Cardiac fibroblast (primary cell): Measurements from ENCODE around the gene BCL2L2.

Experiments used
- DNase-seq, 2 donors: peaks; one replicate each; pipeline versions ENCODE4 v3.0.0 to v3.0.0-alpha.2; 2010; ENCODE audit warnings: low read depth in 2 of 2
- H3K4me3 ChIP-seq, 2 donors: replicated peaks in 1 of 2; 1 replicate in 1 of 2; 2 replicates in 1 of 2; pipeline ENCODE4 v1.5.1; 2011; ENCODE audit warnings: low read depth in 2 of 2, low read length in 2 of 2, mild to moderate bottlenecking in 2 of 2, moderate library complexity in 1 of 2
- CTCF ChIP-seq: IDR thresholded peaks from one replicate; pipeline ENCODE4 v1.5.1; 2011; ENCODE audit warnings: low read depth, mild to moderate bottlenecking, low read length, inconsistent platforms

Gene BCL2L2

GRCh38 chr14:23354990-23355389 lies 48.4 kb downstream of the BCL2L2 start:
- DNase-seq, result no peak
- no peak overlapping the region for H3K4me3 ChIP-seq
- TF ChIP-seq CTCF, result no peak

DNA sequence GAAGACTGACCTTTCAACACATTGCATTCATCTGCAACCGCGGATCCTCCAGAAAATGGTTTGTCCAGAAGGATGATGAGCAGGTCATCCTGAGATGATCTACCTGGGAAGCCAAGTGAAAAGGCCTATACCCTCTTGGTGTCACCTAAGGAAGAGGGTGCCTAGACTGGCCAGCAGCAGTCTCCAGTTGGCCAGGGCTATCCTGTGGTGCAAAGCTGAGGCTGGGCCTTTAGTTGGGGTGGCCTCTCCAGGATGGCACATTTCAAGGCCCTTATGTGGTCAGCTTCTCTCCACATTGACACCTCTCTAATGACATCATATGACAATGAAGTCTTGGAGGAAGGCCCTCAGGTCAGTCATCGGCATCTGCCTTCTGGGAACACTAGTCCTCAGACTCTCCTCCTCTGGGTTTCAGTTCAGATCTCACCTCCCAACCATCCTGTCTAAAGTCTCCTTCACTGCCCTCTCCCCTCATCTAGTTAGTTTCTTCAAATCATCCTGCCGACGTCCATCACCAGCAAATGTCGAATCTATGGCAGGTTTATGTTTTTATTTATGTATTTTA lies 49.3 kb downstream of the BCL2L2 start:
- TF ChIP-seq CTCF, result no peak
- no peak for DNase-seq

DNA sequence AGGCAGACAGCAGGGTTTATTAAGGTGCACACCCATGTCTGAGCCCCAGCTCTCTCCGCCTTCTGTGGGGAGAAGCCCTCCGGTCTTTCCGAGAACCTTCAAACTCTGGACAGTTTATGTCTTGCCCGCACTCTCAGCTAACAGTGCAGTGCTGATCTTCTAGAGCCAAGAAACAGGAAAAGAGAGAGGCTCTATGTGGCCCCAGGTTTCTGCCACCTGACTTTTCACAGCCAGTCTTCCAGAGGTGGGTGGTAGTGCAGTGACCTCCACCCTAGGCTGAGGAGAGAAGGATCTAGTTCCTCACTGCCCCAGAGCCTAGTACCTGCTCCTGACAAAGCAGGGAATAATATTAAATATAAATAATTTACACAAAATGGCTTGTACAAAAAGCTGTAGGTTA lies 50.0 kb downstream of the BCL2L2 start:
- H3K4me3 ChIP-seq, result no peak overlapping the region
- DNase-seq, result no peak
- TF ChIP-seq CTCF, result no peak

More for the DNA sequence above, 49.3 kb downstream of the BCL2L2 start:
- H3K4me3 ChIP-seq, result no peak overlapping the region

DNA sequence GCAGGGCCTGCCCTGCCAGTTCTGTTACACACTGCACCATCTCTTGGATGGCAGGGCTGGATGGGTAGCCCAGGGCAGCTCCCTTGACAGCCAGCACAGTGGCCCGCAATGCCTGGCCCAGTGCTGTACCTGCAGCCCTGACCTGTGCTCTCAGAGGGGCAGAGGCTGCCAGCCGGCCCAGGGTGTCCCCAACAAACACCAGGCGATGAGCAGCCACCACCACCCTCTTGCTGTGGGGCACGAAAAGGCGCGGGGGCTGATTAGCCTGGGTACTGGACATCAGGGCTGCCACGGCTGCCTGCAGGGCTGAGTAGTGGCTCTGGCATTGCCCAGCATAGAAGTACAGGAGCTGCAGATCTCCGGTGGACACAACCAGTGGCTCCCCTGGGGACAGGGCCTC lies 50.6 kb downstream of the BCL2L2 start:
- no peak overlapping the region for H3K4me3 ChIP-seq
- no peak for DNase-seq
- no peak for TF ChIP-seq CTCF

GRCh38 chr14:23358042-23358441 lies 51.4 kb downstream of the BCL2L2 start:
- no peak overlapping the region for H3K4me3 ChIP-seq
- no peak for TF ChIP-seq CTCF

DNA sequence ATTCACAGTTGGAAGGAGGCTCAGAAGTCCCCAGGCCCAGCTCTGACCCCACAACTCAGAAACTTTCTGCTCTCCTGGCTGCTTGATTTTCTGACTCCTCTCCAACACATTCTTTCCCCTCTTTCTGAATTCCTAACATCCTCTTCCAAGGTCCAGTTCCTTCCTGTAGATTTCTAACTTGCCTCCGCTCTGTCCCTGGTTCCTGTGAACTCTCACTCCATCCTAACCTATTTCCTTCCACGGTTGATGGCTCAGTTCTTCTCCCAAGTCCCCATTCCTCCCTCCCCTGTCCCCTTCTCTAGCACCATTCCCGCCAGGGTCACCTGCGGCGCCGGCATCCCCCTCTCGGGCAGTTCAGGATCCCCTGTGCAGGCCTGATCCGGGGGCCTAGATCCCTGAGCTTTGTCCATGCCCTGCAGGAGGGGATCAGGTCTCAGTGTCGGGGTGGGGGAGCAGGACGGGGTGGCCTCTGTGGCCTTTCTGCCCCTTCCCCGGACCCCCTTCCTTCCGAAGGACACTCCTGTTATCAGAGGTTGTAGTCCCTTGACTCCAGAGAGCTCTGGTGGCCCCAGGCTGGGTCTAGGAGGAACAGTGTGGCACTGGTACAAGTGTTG lies 52.0 kb downstream of the BCL2L2 start:
- no peak overlapping the region for H3K4me3 ChIP-seq
- DNase-seq, result no peak
- TF ChIP-seq CTCF, result no peak

More at GRCh38 chr14:23358042-23358441, 51.4 kb downstream of the BCL2L2 start:
- DNase-seq, result no peak

GRCh38 chr14:23359167-23359626 lies 52.6 kb downstream of the BCL2L2 start:
- H3K4me3 ChIP-seq, result no peak overlapping the region
- TF ChIP-seq CTCF, result no peak
- DNase-seq, result no peak
